ENCODE data around the gene ZNF385B. TPM values are rescaled to one million over a fixed set of nuclear protein-coding genes. Genes with fewer than 3 reads are reported as not detected.
"Not testable (repeated sequence)": the region's sequence is repeated elsewhere in the genome, so short reads cannot be mapped to it uniquely, and the experiment has no call there.

ZNF385B gene
- total and polyA plus RNA-seq, 9 of the 15 experiments (the other 6 are each of a cell fraction or from before 2014, with no cell fraction given) = 0.50 TPM; not detected in 8

DNA sequence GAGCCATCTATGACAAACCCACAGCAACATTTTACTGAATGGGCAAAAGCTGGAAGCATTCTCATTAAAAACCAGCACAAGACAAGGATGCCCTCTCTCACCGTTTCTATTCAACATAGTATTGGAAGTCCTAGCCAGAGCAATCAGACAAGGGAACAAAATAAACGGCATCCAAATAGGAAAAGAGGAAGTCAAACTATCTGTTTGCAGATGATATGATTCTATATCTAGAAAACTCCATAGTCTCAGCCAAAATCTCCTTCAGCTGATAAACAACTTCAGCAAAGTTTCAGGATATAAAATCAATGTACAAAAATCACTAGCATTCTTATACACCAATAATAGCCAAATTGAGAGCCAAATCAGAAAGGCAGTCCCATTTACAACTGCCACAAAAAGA is 79.1 kb downstream of the ZNF385B start:
- H3K4me3 ChIP-seq; POLR2A ChIA-PET; H3K4me2 ChIP-seq (ENCODE audit: insufficient read depth, low read length); CTCF ChIA-PET (ENCODE audit: low intra/inter-chr PET ratio); H3K4me1 ChIP-seq (replicated peaks in 1 of 2; ENCODE audit: control insufficient read depth in 2 of 2, insufficient read depth in 2 of 2, low read length in 2 of 2); BruUV-seq (replicated peaks); H3K9me1 ChIP-seq (ENCODE audit: control insufficient read depth, insufficient read depth, low read length); ATAC-seq; H2AFZ ChIP-seq (ENCODE audit: low read depth, low read length); H3K27me3 ChIP-seq (ENCODE audit: control insufficient read depth in 2 of 2, insufficient read depth in 2 of 2, low read length in 2 of 2); H3K9me3 ChIP-seq (replicated peaks; ENCODE audit: control insufficient read depth, insufficient read depth, low read depth, low read length); H4K20me1 ChIP-seq (replicated peaks; ENCODE audit: control insufficient read depth, insufficient read depth, low read length); H3K27ac ChIP-seq (ENCODE audit: extremely low read depth, low read depth, low read length); in situ Hi-C loops (cut with MboI); H3K36me3 ChIP-seq (ENCODE audit: control insufficient read depth, insufficient read depth, low read length); H3K9ac ChIP-seq (ENCODE audit: insufficient read depth in 1 of 2, low read depth in 2 of 2, low read length in 2 of 2); intact Hi-C loops (cut with micrococcal nuclease); DNase-seq (ENCODE audit: extremely low read depth in 1 of 4, low spot score in 3 of 4); H3K79me2 ChIP-seq (ENCODE audit: control insufficient read depth, insufficient read depth, low read length); TF ChIP-seq TEAD4 (CRISPR knock-in tag; IDR thresholded peaks at IDR 0.05; ENCODE audit: borderline replicate concordance): not testable (repeated sequence)
- peak; percentile 60 for FAIRE-seq
- 0% methylated on average over 2 of the region's 2 CpGs for WGBS (ENCODE audit: insufficient coverage, low coverage, missing lambda C conversion rate)
- TF ChIP-seq CBFA2T3 (IDR thresholded peaks at IDR 0.05) (peak; percentile 38; the same call in 1 of the 2 replicates), KLF16 (IDR thresholded peaks at IDR 0.05) (0 out of 2 replicates have a peak, but pooled peaks have one; percentile 22), TEAD4 (IDR thresholded peaks at IDR 0.05; ENCODE audit: low read length) (peak; percentile 26; the same call in 1 of the 2 replicates), TAL1 (IDR thresholded peaks at IDR 0.05) (peak; percentile 25; the same call in 1 of the 2 replicates), SMARCE1 (IDR thresholded peaks at IDR 0.05) (peak; percentile 44; the same call in 1 of the 2 replicates), SPI1 (IDR thresholded peaks at IDR 0.05; ENCODE audit: borderline replicate concordance, low read depth, low read length) (peak; percentile 72; the same call in 1 of the 2 replicates), ARID1B (IDR thresholded peaks at IDR 0.05) (peak; percentile 62; the same call in 1 of the 2 replicates), TRIM24 (IDR thresholded peaks at IDR 0.05) (peak in 1 of 2 experiments; percentile 11; a peak in 1 of 4 replicates)

DNA sequence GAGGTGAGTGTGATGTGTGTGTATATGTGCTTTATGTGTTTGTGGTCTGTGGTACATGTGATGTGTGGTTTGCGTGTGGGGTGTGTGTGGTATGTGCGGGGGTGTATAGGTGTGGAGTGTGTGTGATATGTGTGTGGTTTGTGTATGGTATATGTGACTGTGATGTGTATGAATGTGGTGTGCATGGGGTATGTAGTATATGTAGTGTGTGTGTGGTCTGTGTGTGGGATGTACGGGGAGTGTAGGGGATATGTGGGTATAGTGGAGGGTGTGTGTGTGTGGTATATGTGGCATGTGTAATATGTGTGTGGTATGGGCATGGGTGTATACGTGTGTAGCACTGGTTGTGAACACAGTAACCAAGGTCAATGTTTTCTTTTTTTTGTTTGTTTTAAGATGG is 87.4 kb downstream of the ZNF385B start:
- intact Hi-C loops (cut with micrococcal nuclease) (no loop called here), in situ Hi-C loops (cut with MboI) (no loop called here)
- 50% methylated on average over 4 of the region's 4 CpGs for WGBS (ENCODE audit: insufficient coverage, low coverage, missing lambda C conversion rate)
- ChIA-PET CTCF (ENCODE audit: low intra/inter-chr PET ratio) (no interaction called here), POLR2A (no interaction called here)
- Histone ChIP-seq H3K9me1 (ENCODE audit: control insufficient read depth, insufficient read depth, low read length) (no peaks in the 10 kb centered on the region), H3K4me2 (ENCODE audit: insufficient read depth, low read length) (no peak overlapping the region), H3K27me3 (ENCODE audit: control insufficient read depth in 2 of 2, insufficient read depth in 2 of 2, low read length in 2 of 2) (no peaks in the 10 kb centered on the region), H3K9me3 (replicated peaks; ENCODE audit: control insufficient read depth, insufficient read depth, low read depth, low read length) (no peaks in the 10 kb centered on the region), H4K20me1 (replicated peaks; ENCODE audit: control insufficient read depth, insufficient read depth, low read length) (no peaks in the 10 kb centered on the region), H3K4me1 (replicated peaks in 1 of 2; ENCODE audit: control insufficient read depth in 2 of 2, insufficient read depth in 2 of 2, low read length in 2 of 2) (no peaks in the 10 kb centered on the region), H3K79me2 (ENCODE audit: control insufficient read depth, insufficient read depth, low read length) (no peaks in the 10 kb centered on the region), H3K4me3 (no peak overlapping the region), H2AFZ (ENCODE audit: low read depth, low read length) (no peak overlapping the region), H3K27ac (ENCODE audit: extremely low read depth, low read depth, low read length) (no peak overlapping the region), H3K36me3 (ENCODE audit: control insufficient read depth, insufficient read depth, low read length) (no peaks in the 10 kb centered on the region), H3K9ac (ENCODE audit: insufficient read depth in 1 of 2, low read depth in 2 of 2, low read length in 2 of 2) (no peak overlapping the region)
- BruUV-seq (replicated peaks) = no TSS peak
- FAIRE-seq (no peak), DNase-seq (ENCODE audit: extremely low read depth in 1 of 4, low spot score in 3 of 4) (no peak), ATAC-seq (no peak)
- TF ChIP-seq TGIF2 (CRISPR knock-in tag; IDR thresholded peaks at IDR 0.05) (no peak), MCM3 (IDR thresholded peaks at IDR 0.05) (0 out of 2 replicates have a peak, but pooled peaks have one; percentile 11), HOXB6 (CRISPR knock-in tag; IDR thresholded peaks at IDR 0.05; ENCODE audit: borderline replicate concordance) (no peak)
- TF ChIP-seq, protein P1, sequence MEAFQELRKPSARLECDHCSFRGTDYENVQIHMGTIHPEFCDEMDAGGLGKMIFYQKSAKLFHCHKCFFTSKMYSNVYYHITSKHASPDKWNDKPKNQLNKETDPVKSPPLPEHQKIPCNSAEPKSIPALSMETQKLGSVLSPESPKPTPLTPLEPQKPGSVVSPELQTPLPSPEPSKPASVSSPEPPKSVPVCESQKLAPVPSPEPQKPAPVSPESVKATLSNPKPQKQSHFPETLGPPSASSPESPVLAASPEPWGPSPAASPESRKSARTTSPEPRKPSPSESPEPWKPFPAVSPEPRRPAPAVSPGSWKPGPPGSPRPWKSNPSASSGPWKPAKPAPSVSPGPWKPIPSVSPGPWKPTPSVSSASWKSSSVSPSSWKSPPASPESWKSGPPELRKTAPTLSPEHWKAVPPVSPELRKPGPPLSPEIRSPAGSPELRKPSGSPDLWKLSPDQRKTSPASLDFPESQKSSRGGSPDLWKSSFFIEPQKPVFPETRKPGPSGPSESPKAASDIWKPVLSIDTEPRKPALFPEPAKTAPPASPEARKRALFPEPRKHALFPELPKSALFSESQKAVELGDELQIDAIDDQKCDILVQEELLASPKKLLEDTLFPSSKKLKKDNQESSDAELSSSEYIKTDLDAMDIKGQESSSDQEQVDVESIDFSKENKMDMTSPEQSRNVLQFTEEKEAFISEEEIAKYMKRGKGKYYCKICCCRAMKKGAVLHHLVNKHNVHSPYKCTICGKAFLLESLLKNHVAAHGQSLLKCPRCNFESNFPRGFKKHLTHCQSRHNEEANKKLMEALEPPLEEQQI (IDR thresholded peaks at IDR 0.05) = no peak
- TF ChIP-seq, protein P2, sequence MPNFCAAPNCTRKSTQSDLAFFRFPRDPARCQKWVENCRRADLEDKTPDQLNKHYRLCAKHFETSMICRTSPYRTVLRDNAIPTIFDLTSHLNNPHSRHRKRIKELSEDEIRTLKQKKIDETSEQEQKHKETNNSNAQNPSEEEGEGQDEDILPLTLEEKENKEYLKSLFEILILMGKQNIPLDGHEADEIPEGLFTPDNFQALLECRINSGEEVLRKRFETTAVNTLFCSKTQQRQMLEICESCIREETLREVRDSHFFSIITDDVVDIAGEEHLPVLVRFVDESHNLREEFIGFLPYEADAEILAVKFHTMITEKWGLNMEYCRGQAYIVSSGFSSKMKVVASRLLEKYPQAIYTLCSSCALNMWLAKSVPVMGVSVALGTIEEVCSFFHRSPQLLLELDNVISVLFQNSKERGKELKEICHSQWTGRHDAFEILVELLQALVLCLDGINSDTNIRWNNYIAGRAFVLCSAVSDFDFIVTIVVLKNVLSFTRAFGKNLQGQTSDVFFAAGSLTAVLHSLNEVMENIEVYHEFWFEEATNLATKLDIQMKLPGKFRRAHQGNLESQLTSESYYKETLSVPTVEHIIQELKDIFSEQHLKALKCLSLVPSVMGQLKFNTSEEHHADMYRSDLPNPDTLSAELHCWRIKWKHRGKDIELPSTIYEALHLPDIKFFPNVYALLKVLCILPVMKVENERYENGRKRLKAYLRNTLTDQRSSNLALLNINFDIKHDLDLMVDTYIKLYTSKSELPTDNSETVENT (CRISPR knock-in tag; IDR thresholded peaks at IDR 0.05) = no peak
